HepG2 (cell line): ENCODE measurements around the gene GPR137. TPM values are rescaled to one million over a fixed set of nuclear protein-coding genes. Genes with fewer than 3 reads are reported as not detected.

Experiments used
- BORCS8-MEF2B ChIP-seq: sonication (generic); formaldehyde crosslinking; IDR thresholded peaks from 2 replicates; pipeline ENCODE4 v1.8.0; 2022; ENCODE audit warnings: mild to moderate bottlenecking, missing genetic modification reagents
- BRCA1 ChIP-seq: sonication (generic); formaldehyde crosslinking; IDR thresholded peaks from 2 replicates; pipeline ENCODE4 v1.4.0; 2020; ENCODE audit warnings: missing genetic modification reagents
- DR1 ChIP-seq: sonication (generic); formaldehyde crosslinking; IDR thresholded peaks from 2 replicates; pipeline ENCODE4 v1.8.0; 2021; ENCODE audit warnings: mild to moderate bottlenecking, missing genetic modification reagents, inconsistent platforms
- ELF1 ChIP-seq: sonication (generic); formaldehyde crosslinking; IDR thresholded peaks from 2 replicates; pipeline ENCODE4 v1.4.0; 2020; ENCODE audit warnings: missing genetic modification reagents
- FOXK1 ChIP-seq: sonication (generic); formaldehyde crosslinking; IDR thresholded peaks from 2 replicates; pipeline ENCODE4 v1.4.0; 2020; ENCODE audit warnings: low read depth, missing genetic modification reagents, borderline replicate concordance
- KMT2A ChIP-seq: sonication (generic); formaldehyde crosslinking; IDR thresholded peaks from 2 replicates; pipeline ENCODE4 v1.4.0; 2020; ENCODE audit warnings: missing genetic modification reagents
- MAF1 ChIP-seq: sonication (generic); formaldehyde crosslinking; IDR thresholded peaks from 2 replicates; pipeline ENCODE4 v1.5.0; 2020; ENCODE audit warnings: missing genetic modification reagents, borderline replicate concordance
- SAFB2 ChIP-seq: sonication (generic); formaldehyde crosslinking; IDR thresholded peaks from 2 replicates; pipeline ENCODE4 v1.5.1; 2020; ENCODE audit warnings: missing genetic modification reagents, low read depth, mild to moderate bottlenecking, borderline replicate concordance
- SMAD1 ChIP-seq: sonication (generic); formaldehyde crosslinking; IDR thresholded peaks from 2 replicates; pipeline ENCODE4 v1.4.0; 2020; ENCODE audit warnings: missing genetic modification reagents, low read depth, mild to moderate bottlenecking, borderline replicate concordance
- SMYD3 ChIP-seq: sonication (generic); formaldehyde crosslinking; IDR thresholded peaks from 2 replicates; pipeline ENCODE4 v1.8.1; 2023; ENCODE audit warnings: mild to moderate bottlenecking, missing genetic modification reagents
- TBP ChIP-seq: sonication (generic); formaldehyde crosslinking; IDR thresholded peaks from 2 replicates; pipeline ENCODE4 v1.5.0; 2020; ENCODE audit warnings: missing genetic modification reagents
- ZFP1 ChIP-seq: IDR thresholded peaks from 2 replicates; pipeline ENCODE4 v1.6.1; 2016
- ZKSCAN5 ChIP-seq: sonication (generic); formaldehyde crosslinking; IDR thresholded peaks from 2 replicates; pipeline ENCODE4 v1.5.1; 2020; ENCODE audit warnings: mild to moderate bottlenecking, missing genetic modification reagents
- ZNF101 ChIP-seq: sonication (generic); formaldehyde crosslinking; IDR thresholded peaks from 2 replicates; pipeline ENCODE4 v1.4.0; 2020; ENCODE audit warnings: mild to moderate bottlenecking, low read depth, missing genetic modification reagents, borderline replicate concordance
- ZNF335 ChIP-seq: sonication (generic); formaldehyde crosslinking; IDR thresholded peaks from 2 replicates; pipeline ENCODE4 v1.4.0; 2020; ENCODE audit warnings: missing genetic modification reagents
- ZNF510 ChIP-seq: sonication (generic); formaldehyde crosslinking; IDR thresholded peaks from 2 replicates; pipeline ENCODE4 v1.4.0; 2020; ENCODE audit warnings: low read depth, mild to moderate bottlenecking, missing genetic modification reagents
- ZNF530 ChIP-seq: sonication (generic); formaldehyde crosslinking; IDR thresholded peaks from 2 replicates; pipeline ENCODE4 v1.5.0; 2020; ENCODE audit warnings: low read depth, mild to moderate bottlenecking, missing genetic modification reagents
- ZNF652 ChIP-seq: IDR thresholded peaks from 2 replicates; pipeline ENCODE4 v1.6.1; 2016; ENCODE audit warnings: low read depth, borderline replicate concordance
- ZNF782 ChIP-seq: sonication (generic); formaldehyde crosslinking; IDR thresholded peaks from 2 replicates; pipeline ENCODE4 v1.4.0; 2020; ENCODE audit warnings: missing genetic modification reagents, mild to moderate bottlenecking, borderline replicate concordance
- ZNF83 ChIP-seq: sonication (generic); formaldehyde crosslinking; IDR thresholded peaks from 2 replicates; pipeline ENCODE4 v1.4.0; 2020; ENCODE audit warnings: missing genetic modification reagents, mild to moderate bottlenecking, borderline replicate concordance
- ZNF879 ChIP-seq: sonication (generic); formaldehyde crosslinking; IDR thresholded peaks from 2 replicates; pipeline ENCODE4 v1.8.1; 2023; ENCODE audit warnings: missing genetic modification reagents
- ZSCAN22 ChIP-seq: sonication (generic); formaldehyde crosslinking; IDR thresholded peaks from 2 replicates; pipeline ENCODE4 v1.4.0; 2020; ENCODE audit warnings: mild to moderate bottlenecking, missing genetic modification reagents
- polyA plus RNA-seq, 8 experiments: library from polyadenylated mRNA; depleted of rRNA in 3 of 8; stranded (reverse) in 7 of 8; unstranded in 1 of 8; fragments of >200 nt; fragmentation: Illumina TruSeq in 4 of 8; extraction: Trizol in 4 of 8; gene quantifications; 2 replicates each; pipeline versions ENCODE4 v1.2.1 to v1.2.3, GENCODE V29; 2011 to 2016; ENCODE audit warnings: low read depth in 4 of 8, missing spikeins in 1 of 8, mixed read lengths in 1 of 8; ENCODE audit not compliant: insufficient read depth in 1 of 8
- total RNA-seq, 5 experiments: library from RNA; depleted of rRNA; stranded (reverse); fragments of >200 nt; fragmentation: Illumina TruSeq; extraction: Trizol; gene quantifications; 2 replicates each; pipeline ENCODE4 v1.2.3, GENCODE V29; 2016; ENCODE audit warnings: low read depth in 1 of 5
- TF ChIP-seq, protein P1 (sequence below): sonication (generic); formaldehyde crosslinking; IDR thresholded peaks from 2 replicates; pipeline ENCODE4 v1.5.0; 2020; ENCODE audit warnings: missing genetic modification reagents
- TF ChIP-seq, protein P2 (sequence below): sonication (generic); formaldehyde crosslinking; IDR thresholded peaks from 2 replicates; pipeline ENCODE4 v1.4.0; 2020; ENCODE audit warnings: missing genetic modification reagents
- TF ChIP-seq, protein P3 (sequence below): sonication (generic); formaldehyde crosslinking; IDR thresholded peaks from 2 replicates; pipeline ENCODE4 v1.4.0; 2020; ENCODE audit warnings: mild to moderate bottlenecking, missing genetic modification reagents
- TF ChIP-seq, protein P4 (sequence below): sonication (generic); formaldehyde crosslinking; conservative IDR thresholded peaks from 2 replicates; pipeline ENCODE4 v1.8.0; 2022; ENCODE audit warnings: low read depth, missing genetic modification reagents

The GPR137 gene
- total and polyA plus RNA-seq, 2 of the 13 experiments (the other 11 are each of a cell fraction or from before 2014, with no cell fraction given): 8.5 to 13.2 TPM

DNA sequence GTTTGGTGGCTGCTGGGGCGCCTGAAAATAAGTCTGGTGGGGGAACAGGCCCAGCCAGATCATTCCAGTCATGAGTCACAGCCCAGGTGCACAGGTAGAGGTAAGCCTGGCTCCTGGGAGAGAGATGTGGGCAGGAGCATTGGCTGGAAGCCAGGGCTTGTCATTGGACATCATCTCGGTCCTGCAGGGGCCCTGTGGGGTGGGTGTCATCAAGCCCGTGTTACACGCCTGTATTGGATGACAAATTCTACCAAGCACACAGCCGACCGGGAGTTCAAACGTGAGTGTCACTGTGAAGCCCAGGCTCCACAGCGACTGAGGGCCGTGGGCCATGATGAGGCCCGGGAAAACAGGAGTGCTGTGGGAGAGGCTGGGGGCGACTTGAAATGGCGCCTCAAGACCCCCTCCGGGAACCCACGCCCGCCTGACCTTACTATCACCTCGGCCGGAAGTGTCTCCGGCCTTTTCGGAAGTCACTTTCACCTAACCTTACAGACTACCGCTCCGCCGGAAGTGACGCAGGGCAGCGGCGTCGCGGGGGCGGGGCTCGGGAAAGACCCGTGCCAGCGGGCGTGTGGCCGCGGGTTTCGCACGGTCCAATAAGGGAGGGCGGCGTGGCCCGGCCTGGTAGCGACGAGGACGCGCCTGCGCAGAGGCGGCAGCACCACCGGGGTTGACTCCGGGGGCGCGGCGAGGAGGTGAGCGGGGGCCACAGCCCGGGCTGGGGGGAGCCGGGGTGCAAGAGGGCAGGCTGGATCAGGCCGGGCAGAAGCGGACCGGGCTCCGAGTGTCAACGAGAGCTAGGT is 45.0 kb upstream of the GPR137 start, which contains the start of gene FKBP2 (continued):
- TF ChIP-seq SMYD3 (CRISPR knock-in tag): no peak
- TF ChIP-seq ZNF879: no peak
- TF ChIP-seq TBP (CRISPR knock-in tag): no peak
- peak; percentile 39; the same call in 1 of the 2 replicates for TF ChIP-seq ZNF335 (CRISPR knock-in tag)
- no peak for TF ChIP-seq ZNF83 (CRISPR knock-in tag)
- no peak for TF ChIP-seq SAFB2
- no peak for TF ChIP-seq ZNF101 (CRISPR knock-in tag)
- TF ChIP-seq, protein P1, sequence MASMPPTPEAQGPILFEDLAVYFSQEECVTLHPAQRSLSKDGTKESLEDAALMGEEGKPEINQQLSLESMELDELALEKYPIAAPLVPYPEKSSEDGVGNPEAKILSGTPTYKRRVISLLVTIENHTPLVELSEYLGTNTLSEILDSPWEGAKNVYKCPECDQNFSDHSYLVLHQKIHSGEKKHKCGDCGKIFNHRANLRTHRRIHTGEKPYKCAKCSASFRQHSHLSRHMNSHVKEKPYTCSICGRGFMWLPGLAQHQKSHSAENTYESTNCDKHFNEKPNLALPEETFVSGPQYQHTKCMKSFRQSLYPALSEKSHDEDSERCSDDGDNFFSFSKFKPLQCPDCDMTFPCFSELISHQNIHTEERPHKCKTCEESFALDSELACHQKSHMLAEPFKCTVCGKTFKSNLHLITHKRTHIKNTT (CRISPR knock-in tag): no peak
- no peak for TF ChIP-seq ZKSCAN5 (CRISPR knock-in tag)
- TF ChIP-seq ZNF530 (CRISPR knock-in tag): no peak
- peak; percentile 89 for TF ChIP-seq ELF1
- TF ChIP-seq SMAD1 (CRISPR knock-in tag): 0 out of 2 replicates have a peak, but pooled peaks have one; percentile 38
- TF ChIP-seq, protein P2, sequence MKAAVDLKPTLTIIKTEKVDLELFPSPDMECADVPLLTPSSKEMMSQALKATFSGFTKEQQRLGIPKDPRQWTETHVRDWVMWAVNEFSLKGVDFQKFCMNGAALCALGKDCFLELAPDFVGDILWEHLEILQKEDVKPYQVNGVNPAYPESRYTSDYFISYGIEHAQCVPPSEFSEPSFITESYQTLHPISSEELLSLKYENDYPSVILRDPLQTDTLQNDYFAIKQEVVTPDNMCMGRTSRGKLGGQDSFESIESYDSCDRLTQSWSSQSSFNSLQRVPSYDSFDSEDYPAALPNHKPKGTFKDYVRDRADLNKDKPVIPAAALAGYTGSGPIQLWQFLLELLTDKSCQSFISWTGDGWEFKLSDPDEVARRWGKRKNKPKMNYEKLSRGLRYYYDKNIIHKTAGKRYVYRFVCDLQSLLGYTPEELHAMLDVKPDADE: 0 out of 2 replicates have a peak, but pooled peaks have one; percentile 57
- TF ChIP-seq ZNF652: no peak
- peak; percentile 58; the same call in 1 of the 2 replicates for TF ChIP-seq FOXK1 (CRISPR knock-in tag)
- no peak for TF ChIP-seq BORCS8-MEF2B (CRISPR knock-in tag)
- TF ChIP-seq ZNF510 (CRISPR knock-in tag): no peak; the same call in 1 of the 2 replicates
- peak; percentile 83 for TF ChIP-seq DR1
- TF ChIP-seq KMT2A: 0 out of 2 replicates have a peak, but pooled peaks have one; percentile 36
- TF ChIP-seq, protein P3, sequence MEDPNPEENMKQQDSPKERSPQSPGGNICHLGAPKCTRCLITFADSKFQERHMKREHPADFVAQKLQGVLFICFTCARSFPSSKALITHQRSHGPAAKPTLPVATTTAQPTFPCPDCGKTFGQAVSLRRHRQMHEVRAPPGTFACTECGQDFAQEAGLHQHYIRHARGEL (CRISPR knock-in tag): no peak
- no peak; the same call in 1 of the 2 replicates for TF ChIP-seq ZNF782 (CRISPR knock-in tag)
- TF ChIP-seq, protein P4, sequence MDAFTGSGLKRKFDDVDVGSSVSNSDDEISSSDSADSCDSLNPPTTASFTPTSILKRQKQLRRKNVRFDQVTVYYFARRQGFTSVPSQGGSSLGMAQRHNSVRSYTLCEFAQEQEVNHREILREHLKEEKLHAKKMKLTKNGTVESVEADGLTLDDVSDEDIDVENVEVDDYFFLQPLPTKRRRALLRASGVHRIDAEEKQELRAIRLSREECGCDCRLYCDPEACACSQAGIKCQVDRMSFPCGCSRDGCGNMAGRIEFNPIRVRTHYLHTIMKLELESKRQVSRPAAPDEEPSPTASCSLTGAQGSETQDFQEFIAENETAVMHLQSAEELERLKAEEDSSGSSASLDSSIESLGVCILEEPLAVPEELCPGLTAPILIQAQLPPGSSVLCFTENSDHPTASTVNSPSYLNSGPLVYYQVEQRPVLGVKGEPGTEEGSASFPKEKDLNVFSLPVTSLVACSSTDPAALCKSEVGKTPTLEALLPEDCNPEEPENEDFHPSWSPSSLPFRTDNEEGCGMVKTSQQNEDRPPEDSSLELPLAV (CRISPR knock-in tag): no peak
- TF ChIP-seq ZSCAN22 (CRISPR knock-in tag): no peak
- no peak for TF ChIP-seq MAF1 (CRISPR knock-in tag)
- TF ChIP-seq ZFP1 (CRISPR knock-in tag): no peak
- TF ChIP-seq BRCA1 (CRISPR knock-in tag): peak; percentile 32; the same call in 1 of the 2 replicates
